Mesenchymal stem cell (in vitro differentiated cells and primary cell): ENCODE measurements around the gene CTNNA1.

ENCODE experiments used
- DNase-seq: peaks from one replicate; pipeline ENCODE4 v3.0.0-alpha.2; 2013
- H2AFZ ChIP-seq: one replicate; pipeline ENCODE4 v1.6.1; 2013; ENCODE audit warnings: low read depth, mild to moderate bottlenecking, control low read depth, inconsistent platforms, low read length, moderate library complexity
- H2AK5ac ChIP-seq: 2 replicates; pipeline ENCODE4 v1.6.1; 2013; ENCODE audit warnings: low read length, moderate library complexity, mild to moderate bottlenecking, inconsistent platforms; ENCODE audit not compliant: severe bottlenecking
- H2BK120ac ChIP-seq: one replicate; pipeline ENCODE4 v1.6.1; 2013; ENCODE audit warnings: low read depth, mild to moderate bottlenecking, inconsistent platforms, low read length, moderate library complexity
- H2BK12ac ChIP-seq, 2 experiments: one replicate each; pipeline ENCODE4 v1.6.1; 2013; ENCODE audit warnings: inconsistent platforms in 2 of 2, low read length in 2 of 2, mild to moderate bottlenecking in 2 of 2, moderate library complexity in 2 of 2, control low read depth in 1 of 2
- H2BK15ac ChIP-seq: one replicate; pipeline ENCODE4 v1.6.1; 2013; ENCODE audit warnings: mild to moderate bottlenecking, low read depth, inconsistent platforms; ENCODE audit not compliant: poor library complexity, severe bottlenecking
- H2BK5ac ChIP-seq: 2 replicates; pipeline ENCODE4 v1.6.1; 2013; ENCODE audit warnings: low read depth, mild to moderate bottlenecking, low read length, control low read depth, inconsistent platforms; ENCODE audit not compliant: poor library complexity, severe bottlenecking
- H3K14ac ChIP-seq, 2 experiments: one replicate each; pipeline ENCODE4 v1.6.1; 2013; ENCODE audit warnings: inconsistent platforms in 2 of 2, low read length in 2 of 2, control low read depth in 1 of 2, mild to moderate bottlenecking in 1 of 2, moderate library complexity in 1 of 2
- H3K18ac ChIP-seq, 2 experiments: one replicate each; pipeline ENCODE4 v1.6.1; 2013; ENCODE audit warnings: inconsistent platforms in 2 of 2, low read length in 2 of 2, control low read depth in 1 of 2, low read depth in 1 of 2, mild to moderate bottlenecking in 1 of 2
- H3K23ac ChIP-seq, 2 experiments: one replicate each; pipeline ENCODE4 v1.6.1; 2013; ENCODE audit warnings: inconsistent platforms in 2 of 2, low read length in 2 of 2, mild to moderate bottlenecking in 2 of 2, moderate library complexity in 2 of 2, control low read depth in 1 of 2
- H3K27ac ChIP-seq: 2 replicates; pipeline ENCODE4 v1.5.1; 2013; ENCODE audit warnings: mild to moderate bottlenecking, moderate library complexity, low read length, control low read depth, inconsistent platforms; ENCODE audit not compliant: poor library complexity, severe bottlenecking
- H3K27me3 ChIP-seq, 2 experiments: 2 replicates each; pipeline versions ENCODE4 v1.6.1 to v1.7.0; 2013; ENCODE audit warnings: low read length in 2 of 2, mild to moderate bottlenecking in 2 of 2, moderate library complexity in 2 of 2, control low read depth in 1 of 2, inconsistent platforms in 1 of 2; ENCODE audit not compliant: control insufficient read depth in 1 of 2, insufficient read depth in 1 of 2
- H3K36me3 ChIP-seq, 2 experiments: 2 replicates each; pipeline versions ENCODE4 v1.6.1 to v1.7.0; 2013; ENCODE audit warnings: low read length in 2 of 2, control low read depth in 1 of 2, inconsistent platforms in 1 of 2, low read depth in 1 of 2, mild to moderate bottlenecking in 1 of 2; ENCODE audit not compliant: insufficient read depth in 2 of 2, control insufficient read depth in 1 of 2
- H3K4ac ChIP-seq, 2 experiments: one replicate each; pipeline ENCODE4 v1.6.1; 2013; ENCODE audit warnings: inconsistent platforms in 2 of 2, low read length in 2 of 2, mild to moderate bottlenecking in 2 of 2, moderate library complexity in 2 of 2, control low read depth in 1 of 2, low read depth in 1 of 2
- H3K4me1 ChIP-seq: 2 replicates; pipeline ENCODE4 v1.6.1; 2013; ENCODE audit warnings: low read depth, low read length, control low read depth; ENCODE audit not compliant: control insufficient read depth, insufficient read depth
- H3K4me2 ChIP-seq: 2 replicates; pipeline ENCODE4 v1.6.1; 2013; ENCODE audit warnings: low read length, mild to moderate bottlenecking, inconsistent platforms; ENCODE audit not compliant: poor library complexity, severe bottlenecking
- H3K4me3 ChIP-seq, 2 experiments: 2 replicates each; pipeline versions ENCODE4 v1.5.1 to v1.7.0; 2013; ENCODE audit warnings: low read length in 2 of 2, mild to moderate bottlenecking in 2 of 2, control low read depth in 1 of 2, low read depth in 1 of 2; ENCODE audit not compliant: insufficient read depth in 1 of 2
- H3K79me1 ChIP-seq: replicated peaks from 2 replicates; pipeline ENCODE4 v1.6.1; 2013; ENCODE audit warnings: mild to moderate bottlenecking, control low read depth, low read length, inconsistent platforms; ENCODE audit not compliant: poor library complexity, severe bottlenecking
- H3K9ac ChIP-seq: 2 replicates; pipeline ENCODE4 v1.7.0; 2013; ENCODE audit warnings: mild to moderate bottlenecking, low read length, moderate library complexity
- H3K9me3 ChIP-seq: 2 replicates; pipeline ENCODE4 v1.7.0; 2013; ENCODE audit warnings: mild to moderate bottlenecking, low read length; ENCODE audit not compliant: control insufficient read depth
- H4K8ac ChIP-seq: one replicate; pipeline ENCODE4 v1.6.1; 2013; ENCODE audit warnings: inconsistent platforms, mild to moderate bottlenecking, low read length, moderate library complexity
- H4K91ac ChIP-seq: one replicate; pipeline ENCODE4 v1.6.1; 2013; ENCODE audit warnings: mild to moderate bottlenecking, low read length, inconsistent platforms
- WGBS: methylation state at CpG from one replicate; pipeline ENCODE4 v1.1.7; 2013; ENCODE audit warnings: mixed read lengths; 5-methylcytosine and 5-hydroxymethylcytosine counted together

The CTNNA1 gene

DNA sequence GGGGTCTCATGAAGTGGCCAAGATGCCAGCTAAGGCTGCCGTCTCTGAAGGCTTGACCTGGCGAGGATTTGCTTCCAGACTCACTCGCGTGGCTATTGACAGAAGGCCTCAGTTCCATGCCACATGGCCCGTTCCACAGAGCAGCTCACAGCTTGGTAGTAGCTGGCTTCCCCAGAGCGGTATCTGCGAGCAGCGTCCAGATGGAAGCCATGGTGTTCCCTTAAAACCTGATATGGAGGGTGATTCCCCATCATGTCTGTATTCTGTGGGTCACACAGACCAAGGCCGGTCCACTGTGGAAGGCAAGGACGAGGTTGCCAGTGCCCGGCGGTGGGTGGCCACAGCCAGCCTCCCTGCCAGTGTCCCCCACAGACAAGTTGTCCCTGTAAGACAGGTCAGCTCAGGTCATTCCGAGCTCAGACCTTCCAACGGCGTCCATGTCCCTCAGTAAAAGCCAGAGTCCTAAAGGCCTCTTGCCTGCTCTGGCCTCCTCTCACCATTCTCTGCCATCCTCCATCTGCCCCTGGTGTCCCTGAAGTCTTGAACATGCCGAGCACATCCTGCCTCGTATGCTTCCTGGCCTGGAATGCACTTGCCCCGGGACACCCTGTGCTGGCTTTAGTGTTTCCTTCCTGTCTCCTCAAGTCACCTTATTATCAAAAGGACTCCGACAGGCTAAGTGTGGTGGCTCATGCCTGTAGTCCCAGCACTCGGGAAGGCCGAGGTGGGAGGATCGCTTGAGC lies 183.2 kb downstream of the CTNNA1 start:
- Histone ChIP-seq H4K8ac (no peak overlapping the region), H3K9me3 (peaks cover 2% of the 10 kb centered on the region), H4K91ac (no peak overlapping the region), H2BK15ac (no peak overlapping the region), H3K4me2 (no peak overlapping the region), H2BK5ac (no peak overlapping the region), H3K27ac (no peak overlapping the region), H3K23ac (no peak overlapping the region), H3K27me3 (no peaks in the 10 kb centered on the region), H2AK5ac (no peak overlapping the region), H3K9ac (no peak overlapping the region), H2AFZ (no peak overlapping the region), H3K18ac (peak overlapping the region in 1 of 2 experiments; percentile 29), H3K4me1 (peaks cover 2% of the 10 kb centered on the region), H3K14ac (no peak overlapping the region), H3K4ac (no peak overlapping the region), H3K4me3 (no peak overlapping the region), H3K79me1 (peaks cover 16% of the 10 kb centered on the region), H2BK120ac (no peak overlapping the region), H3K36me3 (peaks cover 58 to 59% of the 10 kb centered on the region in 2 experiments), H2BK12ac (no peak overlapping the region)
- WGBS: 85% methylated on average over 22 of the region's 22 CpGs
- DNase-seq: no peak

DNA sequence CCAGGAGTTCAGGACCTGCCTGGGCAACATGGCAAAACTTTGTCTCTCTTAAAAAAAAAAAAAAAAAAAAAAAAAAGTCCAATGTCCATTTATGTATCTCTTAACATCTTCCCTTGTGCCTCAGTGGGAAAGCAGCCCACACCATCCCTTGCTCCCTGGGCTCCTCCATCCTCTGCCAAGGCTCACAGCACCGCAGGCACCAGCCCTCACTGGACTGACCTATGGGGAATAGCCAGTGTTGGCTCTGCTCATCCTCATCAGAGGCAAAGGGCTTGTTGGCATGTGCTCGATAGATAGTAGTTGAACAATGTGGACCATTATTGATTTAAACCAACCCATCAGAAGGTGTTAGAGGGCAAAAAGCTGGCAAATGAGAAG lies 183.7 kb downstream of the CTNNA1 start:
- Histone ChIP-seq H4K91ac (no peak overlapping the region), H3K14ac (no peak overlapping the region), H3K4me2 (no peak overlapping the region), H2AFZ (no peak overlapping the region), H3K4ac (no peak overlapping the region), H2BK5ac (no peak overlapping the region), H3K18ac (peak overlapping the region in 1 of 2 experiments; percentile 49), H3K23ac (no peak overlapping the region), H3K4me1 (peaks cover 2% of the 10 kb centered on the region), H4K8ac (no peak overlapping the region), H2BK12ac (no peak overlapping the region), H3K27ac (no peak overlapping the region), H3K4me3 (no peak overlapping the region), H3K9ac (no peak overlapping the region), H3K27me3 (no peaks in the 10 kb centered on the region), H2BK15ac (no peak overlapping the region), H3K36me3 (peaks cover 53 to 56% of the 10 kb centered on the region in 2 experiments), H3K79me1 (peaks cover 12% of the 10 kb centered on the region), H2AK5ac (no peak overlapping the region), H3K9me3 (peaks cover 2% of the 10 kb centered on the region), H2BK120ac (no peak overlapping the region)
- DNase-seq: no peak
- WGBS: 22% methylated on average over 1 of the region's 2 CpGs

- H3K79me1 ChIP-seq: peaks cover 5% of the 10 kb centered on the region
These were observed 184.5 kb downstream of the CTNNA1 start for GRCh38 chr5:138937392-138938387.

DNA sequence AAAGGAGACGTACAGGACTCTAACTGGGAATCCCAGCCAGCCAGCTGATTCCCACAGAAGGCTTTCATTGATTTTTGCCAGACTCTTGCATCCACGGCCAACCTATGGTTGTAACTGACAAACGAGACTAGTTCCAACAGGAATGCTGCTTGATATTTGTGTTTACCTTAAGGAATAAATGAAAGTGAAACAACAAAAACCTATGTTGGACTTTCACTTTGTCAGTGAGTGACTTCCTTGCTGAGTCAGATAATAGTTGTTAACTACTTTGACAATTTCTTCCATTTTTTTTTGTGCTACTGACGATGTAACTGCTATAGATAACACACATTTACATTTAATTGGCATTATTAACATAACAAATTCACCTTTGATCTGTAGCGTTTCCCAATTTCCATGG lies 185.3 kb downstream of the CTNNA1 start:
- Histone ChIP-seq H3K4ac (no peak overlapping the region), H3K36me3 (peaks cover 37 to 44% of the 10 kb centered on the region in 2 experiments), H2AFZ (no peak overlapping the region), H3K9me3 (peaks cover 2% of the 10 kb centered on the region), H2BK12ac (no peak overlapping the region), H3K9ac (no peak overlapping the region), H4K8ac (no peak overlapping the region), H3K27me3 (no peaks in the 10 kb centered on the region), H3K4me2 (no peak overlapping the region), H2AK5ac (no peak overlapping the region), H3K18ac (no peak overlapping the region), H2BK120ac (no peak overlapping the region), H3K4me3 (no peak overlapping the region), H4K91ac (no peak overlapping the region), H3K4me1 (peaks cover 9% of the 10 kb centered on the region), H3K14ac (no peak overlapping the region), H2BK15ac (no peak overlapping the region), H3K27ac (no peak overlapping the region), H2BK5ac (no peak overlapping the region), H3K23ac (no peak overlapping the region), H3K79me1 (peaks cover 4% of the 10 kb centered on the region)
- WGBS: 82% methylated on average over 5 of the region's 5 CpGs
- peak; percentile 40 for DNase-seq

More at GRCh38 chr5:138937392-138938387, 184.5 kb downstream of the CTNNA1 start:
- H3K4me2 ChIP-seq: no peak overlapping the region
- no peak overlapping the region for H3K9ac ChIP-seq
- DNase-seq: no peak
- peaks cover under 1% of the 10 kb centered on the region for H3K4me1 ChIP-seq
- no peak overlapping the region for H3K4me3 ChIP-seq
- H3K36me3 ChIP-seq: peaks cover 46 to 53% of the 10 kb centered on the region in 2 experiments
- no peak overlapping the region for H3K4ac ChIP-seq
- peak overlapping the region in 1 of 2 experiments; percentile 11 for H3K18ac ChIP-seq
- H2BK120ac ChIP-seq: no peak overlapping the region
- H4K8ac ChIP-seq: no peak overlapping the region
- 92% methylated on average over 25 of the region's 25 CpGs for WGBS
- no peak overlapping the region for H2BK12ac ChIP-seq
- H2BK5ac ChIP-seq: no peak overlapping the region
- no peak overlapping the region for H2AFZ ChIP-seq
- peaks cover 2% of the 10 kb centered on the region for H3K9me3 ChIP-seq
- H2AK5ac ChIP-seq: no peak overlapping the region
- no peak overlapping the region for H4K91ac ChIP-seq
- H3K14ac ChIP-seq: peak overlapping the region in 1 of 2 experiments; percentile 73
- H3K27me3 ChIP-seq: no peaks in the 10 kb centered on the region
- no peak overlapping the region for H3K23ac ChIP-seq
- H2BK15ac ChIP-seq: no peak overlapping the region
- no peak overlapping the region for H3K27ac ChIP-seq
